ENCODE data around the gene HK2. TPM values are rescaled to one million over a fixed set of nuclear protein-coding genes. Genes with fewer than 3 reads are reported as not detected.

The HK2 gene
- total and polyA plus RNA-seq, 7 experiments from 2014 or later = 3.6 to 74.6 (median 12.1) TPM

DNA sequence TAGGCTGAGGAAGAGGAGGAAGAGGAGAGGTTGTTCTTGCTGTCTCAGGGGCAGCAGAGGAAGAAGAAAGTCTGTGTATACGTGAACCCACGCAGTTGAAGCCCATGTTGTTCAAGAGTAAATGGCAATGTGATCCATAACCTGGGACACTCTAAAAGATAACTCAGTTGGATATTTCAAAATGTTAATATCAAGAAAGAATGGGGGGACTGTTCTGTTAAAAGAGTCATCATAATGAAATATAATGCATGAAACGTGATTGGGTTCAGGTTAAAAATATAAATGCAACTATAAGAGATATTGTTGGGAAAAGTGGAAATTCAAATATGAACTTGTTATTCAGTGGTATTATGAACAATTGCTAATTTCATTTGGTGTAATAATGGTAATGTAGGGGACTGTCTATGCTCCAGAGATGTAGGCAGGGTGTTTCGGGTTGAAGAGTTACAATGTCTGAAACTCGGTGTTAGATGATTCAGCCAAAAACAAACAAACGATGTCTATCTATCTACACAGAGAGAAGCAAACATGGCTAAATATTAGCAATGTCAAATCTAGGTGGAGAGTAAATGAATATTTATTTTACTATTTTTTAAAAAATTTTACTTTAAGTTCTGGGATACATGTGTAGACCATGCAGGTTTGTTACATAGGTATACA, 103.4 kb downstream of the HK2 start:
- intact Hi-C loops (cut with micrococcal nuclease) = no loop called here
- no peak overlapping the region for H3K27ac ChIP-seq (ENCODE audit: low read depth, low read length)
- no peak for DNase-seq
- no peak for ATAC-seq
- H3K27me3 ChIP-seq (ENCODE audit: control insufficient read depth in 2 of 2, insufficient read depth in 2 of 2, low read length in 2 of 2) = no peaks in the 10 kb centered on the region
- H3K9me3 Mint-ChIP-seq = peaks cover 0 to 4% (median 0%) of the 10 kb centered on the region in 11 donors
- CTCF ChIA-PET = no interaction called here
- H3K36me3 ChIP-seq (ENCODE audit: control insufficient read depth in 2 of 3, insufficient read depth in 3 of 3, low read length in 3 of 3) = no peaks in the 10 kb centered on the region
- H3K27me3 Mint-ChIP-seq = peaks cover 0 to 14% (median 5%) of the 10 kb centered on the region in 5 donors
- H3K9me3 ChIP-seq (ENCODE audit: control insufficient read depth in 2 of 3, low read length in 3 of 3) = no peaks in the 10 kb centered on the region
- peaks cover 0 to 8% (median 0%) of the 10 kb centered on the region in 7 donors for H3K4me1 Mint-ChIP-seq
- peaks cover 0 to 28% (median 9%) of the 10 kb centered on the region in 5 donors for H3K36me3 Mint-ChIP-seq
- no peak overlapping the region for H3K4me3 ChIP-seq (ENCODE audit: low read length)
- H3K4me1 ChIP-seq (ENCODE audit: control insufficient read depth in 2 of 2, insufficient read depth in 2 of 2, low read length in 2 of 2) = no peaks in the 10 kb centered on the region
- POLR2A ChIA-PET = no interaction called here
- no peak overlapping the region for H3K4me3 Mint-ChIP-seq
- H3K27ac Mint-ChIP-seq = no peak overlapping the region

DNA sequence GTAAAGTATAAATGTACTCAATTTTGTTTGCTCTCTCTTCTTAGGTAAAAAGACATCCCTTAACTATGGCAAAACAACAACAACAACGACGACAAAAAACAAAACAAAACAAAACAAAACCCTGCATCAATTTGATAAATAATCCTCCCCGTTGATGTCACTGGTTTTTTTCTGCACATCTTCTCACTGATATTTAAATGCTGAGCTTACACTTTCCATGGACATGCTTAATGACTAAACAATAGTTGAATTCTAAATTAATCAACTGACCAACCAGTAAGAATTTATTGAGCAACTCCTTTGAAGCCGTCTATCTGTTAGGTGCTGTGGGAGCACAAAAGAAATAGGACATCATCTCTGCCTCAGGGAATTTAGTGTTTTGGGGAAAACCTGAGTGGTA, 104.3 kb downstream of the HK2 start:
- CTCF ChIA-PET = no interaction called here
- no peaks in the 10 kb centered on the region for H3K36me3 ChIP-seq (ENCODE audit: control insufficient read depth in 2 of 3, insufficient read depth in 3 of 3, low read length in 3 of 3)
- no peak for ATAC-seq

GRCh38 chr2:74939919-74940812, 106.2 kb downstream of the HK2 start:
- CTCF ChIA-PET = no interaction called here
- H3K36me3 Mint-ChIP-seq = peaks cover 0 to 22% (median 8%) of the 10 kb centered on the region in 5 donors
- no peaks in the 10 kb centered on the region for H3K27me3 ChIP-seq (ENCODE audit: control insufficient read depth in 2 of 2, insufficient read depth in 2 of 2, low read length in 2 of 2)
- ATAC-seq = no peak
- DNase-seq = no peak
- peaks cover 0 to 13% (median 0%) of the 10 kb centered on the region in 7 donors for H3K4me1 Mint-ChIP-seq
- intact Hi-C loops (cut with micrococcal nuclease) = no loop called here
- no peaks in the 10 kb centered on the region for H3K36me3 ChIP-seq (ENCODE audit: control insufficient read depth in 2 of 3, insufficient read depth in 3 of 3, low read length in 3 of 3)
- H3K4me1 ChIP-seq (ENCODE audit: control insufficient read depth in 2 of 2, insufficient read depth in 2 of 2, low read length in 2 of 2) = no peaks in the 10 kb centered on the region
- POLR2A ChIA-PET = no interaction called here
- no peaks in the 10 kb centered on the region for H3K9me3 Mint-ChIP-seq
- no peak overlapping the region for H3K4me3 ChIP-seq (ENCODE audit: low read length)
- H3K4me3 Mint-ChIP-seq = no peak overlapping the region
- H3K27me3 Mint-ChIP-seq = peaks cover 0 to 14% (median 11%) of the 10 kb centered on the region in 5 donors
- no peaks in the 10 kb centered on the region for H3K9me3 ChIP-seq (ENCODE audit: control insufficient read depth in 2 of 3, low read length in 3 of 3)
- H3K27ac ChIP-seq (ENCODE audit: low read depth, low read length) = no peak overlapping the region
- no peak overlapping the region for H3K27ac Mint-ChIP-seq

More for the DNA sequence above, 104.3 kb downstream of the HK2 start:
- H3K4me3 ChIP-seq (ENCODE audit: low read length) = no peak overlapping the region
- H3K27me3 Mint-ChIP-seq = peaks cover 0 to 14% (median 6%) of the 10 kb centered on the region in 5 donors
- POLR2A ChIA-PET = no interaction called here
- no peaks in the 10 kb centered on the region for H3K4me1 ChIP-seq (ENCODE audit: control insufficient read depth in 2 of 2, insufficient read depth in 2 of 2, low read length in 2 of 2)
- no peak for DNase-seq
- no peak overlapping the region for H3K4me3 Mint-ChIP-seq
- peaks cover 0 to 8% (median 0%) of the 10 kb centered on the region in 7 donors for H3K4me1 Mint-ChIP-seq
- peaks cover 0 to under 1% (median 0%) of the 10 kb centered on the region in 11 donors for H3K9me3 Mint-ChIP-seq
- no peak overlapping the region for H3K27ac Mint-ChIP-seq
- no peak overlapping the region for H3K27ac ChIP-seq (ENCODE audit: low read depth, low read length)
- intact Hi-C loops (cut with micrococcal nuclease) = no loop called here
- peaks cover 0 to 23% (median 5%) of the 10 kb centered on the region in 5 donors for H3K36me3 Mint-ChIP-seq
- no peaks in the 10 kb centered on the region for H3K27me3 ChIP-seq (ENCODE audit: control insufficient read depth in 2 of 2, insufficient read depth in 2 of 2, low read length in 2 of 2)
- H3K9me3 ChIP-seq (ENCODE audit: control insufficient read depth in 2 of 3, low read length in 3 of 3) = no peaks in the 10 kb centered on the region

DNA sequence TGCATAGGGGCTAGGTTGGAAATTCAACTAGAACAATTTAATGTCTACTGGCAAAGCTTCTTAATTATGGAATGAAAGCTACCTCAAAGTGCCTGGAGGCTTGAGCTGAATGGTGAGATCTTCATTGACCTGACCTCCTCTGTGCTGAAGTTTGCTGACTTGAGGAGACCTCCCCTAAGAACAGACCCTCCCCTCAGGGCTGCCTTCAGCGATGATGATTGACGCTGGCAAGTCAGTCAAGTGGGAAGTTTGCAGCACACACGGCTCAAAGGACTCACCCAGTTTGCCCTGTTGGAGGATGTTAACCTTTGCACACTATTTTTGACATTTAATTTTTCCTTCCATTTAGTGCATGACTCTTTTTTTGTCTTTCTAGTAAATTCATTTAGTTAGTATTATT, 107.4 kb downstream of the HK2 start:
- Mint-ChIP-seq H3K27ac (no peak overlapping the region), H3K9me3 (no peaks in the 10 kb centered on the region), H3K4me3 (no peak overlapping the region), H3K4me1 (peaks cover 0 to 17% (median 0%) of the 10 kb centered on the region in 7 donors), H3K36me3 (peaks cover 0 to 20% (median 10%) of the 10 kb centered on the region in 5 donors), H3K27me3 (peaks cover 0 to 14% (median 11%) of the 10 kb centered on the region in 5 donors)
- CTCF ChIA-PET = no interaction called here
- intact Hi-C loops (cut with micrococcal nuclease) = no loop called here
- Histone ChIP-seq H3K27me3 (ENCODE audit: control insufficient read depth in 2 of 2, insufficient read depth in 2 of 2, low read length in 2 of 2) (no peaks in the 10 kb centered on the region), H3K36me3 (ENCODE audit: control insufficient read depth in 2 of 3, insufficient read depth in 3 of 3, low read length in 3 of 3) (no peaks in the 10 kb centered on the region), H3K9me3 (ENCODE audit: control insufficient read depth in 2 of 3, low read length in 3 of 3) (no peaks in the 10 kb centered on the region), H3K4me1 (ENCODE audit: control insufficient read depth in 2 of 2, insufficient read depth in 2 of 2, low read length in 2 of 2) (no peaks in the 10 kb centered on the region), H3K4me3 (ENCODE audit: low read length) (no peak overlapping the region), H3K27ac (ENCODE audit: low read depth, low read length) (no peak overlapping the region)
- POLR2A ChIA-PET = no interaction called here
- DNase-seq (no peak), ATAC-seq (no peak)

GRCh38 chr2:74942263-74942662, 108.3 kb downstream of the HK2 start:
- intact Hi-C loops (cut with micrococcal nuclease) = no loop called here
- Mint-ChIP-seq H3K36me3 (peaks cover 0 to 21% (median 11%) of the 10 kb centered on the region in 5 donors), H3K9me3 (no peaks in the 10 kb centered on the region), H3K4me3 (no peak overlapping the region), H3K27me3 (peaks cover 0 to 9% (median 6%) of the 10 kb centered on the region in 5 donors), H3K27ac (no peak overlapping the region), H3K4me1 (peaks cover 0 to 15% (median 0%) of the 10 kb centered on the region in 7 donors)
- no peak for ATAC-seq
- no peak overlapping the region for H3K4me3 ChIP-seq (ENCODE audit: low read length)
- H3K9me3 ChIP-seq (ENCODE audit: control insufficient read depth in 2 of 3, low read length in 3 of 3) = no peaks in the 10 kb centered on the region
- POLR2A ChIA-PET = no interaction called here
- no peaks in the 10 kb centered on the region for H3K36me3 ChIP-seq (ENCODE audit: control insufficient read depth in 2 of 3, insufficient read depth in 3 of 3, low read length in 3 of 3)
- DNase-seq = no peak
- no peaks in the 10 kb centered on the region for H3K4me1 ChIP-seq (ENCODE audit: control insufficient read depth in 2 of 2, insufficient read depth in 2 of 2, low read length in 2 of 2)
- CTCF ChIA-PET = no interaction called here
- H3K27ac ChIP-seq (ENCODE audit: low read depth, low read length) = no peak overlapping the region
- no peaks in the 10 kb centered on the region for H3K27me3 ChIP-seq (ENCODE audit: control insufficient read depth in 2 of 2, insufficient read depth in 2 of 2, low read length in 2 of 2)
